Testis (tissue), 3 donors: ENCODE measurements around the gene ZNF577. TPM values are rescaled to one million over a fixed set of nuclear protein-coding genes. Genes with fewer than 3 reads are reported as not detected.

Experiments
- DNase-seq: peaks from one replicate; pipeline ENCODE4 v3.0.0-alpha.2; 2019
- H3K27ac ChIP-seq, 2 donors: fragments of 200-600 bp; sonication (generic); one replicate each; pipeline ENCODE4 v1.5.1; 2019
- H3K27me3 ChIP-seq: fragments of 200-600 bp; sonication (generic); one replicate; pipeline ENCODE4 v1.5.1; 2019
- H3K36me3 ChIP-seq: fragments of 200-600 bp; sonication (generic); one replicate; pipeline ENCODE4 v1.5.1; 2017; ENCODE audit warnings: low read depth; ENCODE audit errors: missing control alignments
- H3K4me1 ChIP-seq: fragments of 200-600 bp; sonication (generic); one replicate; pipeline ENCODE4 v1.5.1; 2019
- H3K4me3 ChIP-seq, 2 donors: fragments of 200-600 bp; sonication (generic); one replicate each; pipeline ENCODE4 v1.5.1; 2017 to 2019
- H3K9me3 ChIP-seq: fragments of 200-600 bp; sonication (generic); one replicate; pipeline ENCODE4 v1.5.1; 2017
- POLR2A ChIP-seq: fragments of 450-650 bp; IDR thresholded peaks from one replicate; pipeline ENCODE4 v1.6.1; 2017; ENCODE audit warnings: antibody characterized with exemption, mild to moderate bottlenecking, moderate library complexity
- WGBS, 2 donors: methylation state at CpG; one replicate each; pipeline ENCODE4 v1.1.5; 2018; 5-methylcytosine and 5-hydroxymethylcytosine counted together
- intact Hi-C: fragments of 100-400 bp; cut with DNase I; formaldehyde crosslinking; loops from one replicate; pipeline ENCODE4 v1.15.1; 2023; ENCODE audit warnings: low total_unique reads
- polyA plus RNA-seq: library from polyadenylated mRNA; stranded (reverse); fragments of 350-450 nt; fragmentation: Illumina TruSeq; extraction: RNeasy Lipid Tissue Mini Kit (QIAGEN cat#74804); gene quantifications from one replicate; pipeline ENCODE4 v1.2.3, GENCODE V29; 2014; ENCODE audit warnings: low read depth, low replicate concordance; ENCODE audit not compliant: insufficient read depth
- total RNA-seq, 2 donors: library from RNA; depleted of rRNA; stranded (reverse); fragments of >200 nt; gene quantifications; one replicate each; pipeline ENCODE4 v1.2.3, GENCODE V29; 2016
- TF ChIP-seq, protein P1 (sequence below), 3 experiments: fragments of 450-650 bp in 2 of 3; fragments of 200-600 bp in 1 of 3; sonication (generic) in 1 of 3; IDR thresholded peaks; one replicate each; pipeline ENCODE4 v1.5.1; 2016 to 2019; ENCODE audit warnings: antibody characterized with exemption in 3 of 3, mild to moderate bottlenecking in 2 of 3, moderate library complexity in 1 of 3

The ZNF577 gene
- total and polyA plus RNA-seq, 3 donors from 2014 or later, result 43.5 to 85.2 (median 65.2) TPM

DNA sequence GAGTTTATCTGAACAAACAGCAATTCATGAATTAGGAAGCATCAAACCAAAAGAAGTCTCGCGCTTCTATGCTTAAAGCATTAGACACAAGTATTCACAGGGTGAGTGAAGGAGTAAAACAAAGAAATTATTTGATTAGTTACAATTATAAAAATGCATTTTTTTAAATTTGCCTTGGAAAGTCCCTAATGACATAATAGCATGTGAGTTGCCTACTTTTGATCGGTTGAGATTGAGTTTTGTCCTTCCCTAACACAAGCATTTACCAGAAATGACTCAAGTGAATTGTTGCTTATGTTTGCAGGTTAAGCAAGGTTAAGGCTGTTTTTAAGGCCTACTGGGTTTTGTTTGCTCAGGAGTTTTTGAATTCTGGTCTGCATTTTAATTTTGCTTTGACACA lies 17.5 kb upstream of the ZNF577 start:
- no peak for DNase-seq
- Histone ChIP-seq H3K27me3 (no peaks in the 10 kb centered on the region), H3K9me3 (no peaks in the 10 kb centered on the region), H3K36me3 (no peaks in the 10 kb centered on the region), H3K4me3 (peak overlapping the region; percentile 66 to 91), H3K27ac (no peak overlapping the region), H3K4me1 (peaks cover 9% of the 10 kb centered on the region)
- intact Hi-C loops, result no loop called here
- 34 to 35% methylated on average over 3 of the region's 3 CpGs for WGBS, 2 donors
- TF ChIP-seq, protein P1, sequence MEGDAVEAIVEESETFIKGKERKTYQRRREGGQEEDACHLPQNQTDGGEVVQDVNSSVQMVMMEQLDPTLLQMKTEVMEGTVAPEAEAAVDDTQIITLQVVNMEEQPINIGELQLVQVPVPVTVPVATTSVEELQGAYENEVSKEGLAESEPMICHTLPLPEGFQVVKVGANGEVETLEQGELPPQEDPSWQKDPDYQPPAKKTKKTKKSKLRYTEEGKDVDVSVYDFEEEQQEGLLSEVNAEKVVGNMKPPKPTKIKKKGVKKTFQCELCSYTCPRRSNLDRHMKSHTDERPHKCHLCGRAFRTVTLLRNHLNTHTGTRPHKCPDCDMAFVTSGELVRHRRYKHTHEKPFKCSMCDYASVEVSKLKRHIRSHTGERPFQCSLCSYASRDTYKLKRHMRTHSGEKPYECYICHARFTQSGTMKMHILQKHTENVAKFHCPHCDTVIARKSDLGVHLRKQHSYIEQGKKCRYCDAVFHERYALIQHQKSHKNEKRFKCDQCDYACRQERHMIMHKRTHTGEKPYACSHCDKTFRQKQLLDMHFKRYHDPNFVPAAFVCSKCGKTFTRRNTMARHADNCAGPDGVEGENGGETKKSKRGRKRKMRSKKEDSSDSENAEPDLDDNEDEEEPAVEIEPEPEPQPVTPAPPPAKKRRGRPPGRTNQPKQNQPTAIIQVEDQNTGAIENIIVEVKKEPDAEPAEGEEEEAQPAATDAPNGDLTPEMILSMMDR (IDR thresholded peaks at IDR 0.05), result no peak
- no peak for TF ChIP-seq POLR2A

DNA sequence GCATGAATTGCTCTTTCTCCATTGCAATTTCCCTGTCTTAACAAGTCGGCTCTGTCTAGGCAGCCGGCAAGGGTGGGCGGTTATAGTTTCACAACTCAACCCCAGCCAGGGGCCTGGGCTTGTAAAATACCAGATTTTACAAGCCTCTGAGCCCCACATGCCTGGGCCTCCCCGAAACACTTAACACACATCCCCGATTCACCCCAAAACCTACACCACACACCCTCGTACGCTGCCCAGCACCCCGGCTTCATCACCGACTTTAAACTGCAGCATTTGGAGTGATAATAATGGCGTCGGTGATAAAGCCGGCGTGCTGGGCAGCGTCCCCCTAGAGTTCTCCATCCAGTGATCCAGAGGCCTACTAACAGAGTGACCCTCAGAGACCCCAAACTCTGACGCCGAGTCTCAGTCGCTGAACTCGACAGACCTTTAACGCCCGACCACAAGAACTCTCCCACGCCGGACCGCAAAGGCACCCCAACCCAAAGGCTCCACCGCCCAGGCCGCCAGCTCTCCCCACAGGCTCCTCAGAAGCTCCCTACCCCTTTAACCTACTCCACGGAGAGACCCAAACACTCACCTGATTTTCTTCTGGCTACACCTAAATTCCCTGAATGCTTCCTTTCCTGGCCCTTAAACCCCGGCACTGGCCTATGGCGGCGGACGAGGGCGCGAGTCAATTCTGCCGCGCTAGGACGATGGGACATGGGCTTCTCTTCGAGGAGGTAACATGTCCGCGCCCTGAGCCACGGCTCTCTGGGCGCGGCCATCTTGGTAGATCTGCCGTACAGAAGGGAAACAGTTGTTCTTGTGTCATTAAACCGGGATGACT lies 16.8 kb upstream of the ZNF577 start, which contains the start of gene ZNF649:
TSS of gene ZNF649 (minus strand) at position 687 of the 835 bp plus-strand sequence. CDS start 4,910 bp downstream, outside the sequence.
- H3K4me3 ChIP-seq, result peak within 1 kb of the TSS; percentile 66 to 91
- no peaks in the 10 kb centered on the region for H3K27me3 ChIP-seq
- H3K36me3 ChIP-seq, result no peaks in the 10 kb centered on the region
- TF ChIP-seq, protein P1 (IDR thresholded peaks at IDR 0.05), result no peak
- TF ChIP-seq POLR2A, result no peak
- H3K27ac ChIP-seq, result peak within 1 kb of the TSS; percentile 80 to 81
- peaks cover 9% of the 10 kb centered on the region for H3K4me1 ChIP-seq
- no peaks in the 10 kb centered on the region for H3K9me3 ChIP-seq
- peak; percentile 92 for DNase-seq
- intact Hi-C loops, result no loop called here
- 1 to 2% methylated on average over 40 to 43 of the region's 43 CpGs for WGBS, 2 donors

DNA sequence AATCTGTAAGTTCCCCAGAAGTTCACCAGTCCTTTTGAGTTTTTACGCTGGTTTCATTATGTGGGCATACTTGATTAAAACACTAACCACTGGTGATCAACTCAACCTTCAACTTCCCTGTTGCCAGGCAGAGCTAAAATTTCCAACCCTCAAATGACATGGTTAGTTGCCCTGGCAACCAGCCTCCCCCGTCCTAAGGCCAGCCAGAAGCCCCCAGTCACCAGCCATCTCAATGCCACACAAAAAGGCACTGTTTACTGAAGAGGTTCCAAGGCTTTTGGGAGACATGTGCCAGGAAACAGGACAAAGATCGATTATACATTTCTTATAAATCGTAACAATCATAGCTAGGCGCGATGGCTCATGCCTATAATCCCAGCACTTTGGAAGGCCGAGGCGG lies 15.4 kb upstream of the ZNF577 start:
- peaks cover 9% of the 10 kb centered on the region for H3K4me1 ChIP-seq
- peak overlapping the region in 1 of 2 donors; percentile 91 for H3K4me3 ChIP-seq
- no peaks in the 10 kb centered on the region for H3K36me3 ChIP-seq
- no peaks in the 10 kb centered on the region for H3K9me3 ChIP-seq
- 72% methylated on average over 8 of the region's 8 CpGs for WGBS, 2 donors
- intact Hi-C loops, result no loop called here
- H3K27ac ChIP-seq, result no peak overlapping the region
- no peak for DNase-seq
- no peak for TF ChIP-seq POLR2A
- TF ChIP-seq, protein P1 (IDR thresholded peaks at IDR 0.05), result no peak
- H3K27me3 ChIP-seq, result no peaks in the 10 kb centered on the region

DNA sequence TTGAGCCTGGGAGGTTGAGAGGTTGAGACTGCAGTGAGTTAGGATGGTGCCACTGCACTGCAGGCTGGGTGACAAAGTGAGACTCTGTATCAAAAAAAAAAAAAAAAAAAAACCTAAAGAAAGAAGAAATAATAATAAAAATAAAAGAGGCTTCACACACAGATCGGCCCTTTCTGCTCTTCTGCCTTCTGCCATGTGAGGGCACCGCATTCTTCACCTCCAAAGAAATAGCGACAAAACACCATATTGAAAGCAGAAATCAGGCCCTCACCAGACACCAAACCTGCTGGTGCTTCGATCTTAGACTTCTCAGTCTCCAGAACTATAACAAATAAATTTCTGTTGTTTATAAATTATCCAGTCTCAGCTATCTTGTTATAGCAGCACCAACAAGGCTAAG lies 14.1 kb upstream of the ZNF577 start:
- Histone ChIP-seq H3K27ac (no peak overlapping the region), H3K36me3 (no peaks in the 10 kb centered on the region), H3K9me3 (no peaks in the 10 kb centered on the region), H3K4me3 (no peak overlapping the region), H3K27me3 (no peaks in the 10 kb centered on the region), H3K4me1 (peaks cover 9% of the 10 kb centered on the region)
- DNase-seq, result no peak
- intact Hi-C loops, result no loop called here
- WGBS, 2 donors, result 93 to 97% methylated on average over 4 of the region's 4 CpGs
- no peak for TF ChIP-seq POLR2A
- TF ChIP-seq, protein P1 (IDR thresholded peaks at IDR 0.05), result no peak
